HG03064 (cell line): ENCODE data around the gene NCAPD2.

Experiments
- ATAC-seq: cut with Tn5 transposase; IDR thresholded peaks from one replicate; pipeline ENCODE4 v1.9.1; 2021; ENCODE audit warnings: low read depth; ENCODE audit not compliant: unreplicated experiment

Gene NCAPD2

GRCh38 chr12:6493497-6494257 is at the start of gene NCAPD2:
TSS of gene NCAPD2 (plus strand) at chr12:6494102. CDS start at chr12:6495099, 997 bp downstream.
- ATAC-seq: peak; percentile 63

GRCh38 chr12:6444704-6445688 is 48.9 kb upstream of the NCAPD2 start, which contains the start of gene CD27:
TSS of gene CD27 (plus strand) at chr12:6444955. CDS start at chr12:6445096, 141 bp downstream.
- no peak for ATAC-seq

- ATAC-seq: no peak
Measured at GRCh38 chr12:6450091-6450868, 43.6 kb upstream of the NCAPD2 start.

- no peak for ATAC-seq
Measured at GRCh38 chr12:6450869-6451347, 43.0 kb upstream of the NCAPD2 start.

GRCh38 chr12:6451348-6452244 is 42.3 kb upstream of the NCAPD2 start, which contains the start of gene TAPBPL:
TSS of gene TAPBPL (plus strand) at chr12:6452042. CDS start at chr12:6452249, 207 bp downstream.
- ATAC-seq: peak; percentile 55

GRCh38 chr12:6452245-6452943 is 41.5 kb upstream of the NCAPD2 start:
- ATAC-seq: no peak

GRCh38 chr12:6452944-6453630 is 40.8 kb upstream of the NCAPD2 start:
- ATAC-seq: no peak

GRCh38 chr12:6457220-6457945 is 36.5 kb upstream of the NCAPD2 start:
- no peak for ATAC-seq

- ATAC-seq: no peak
Measured at GRCh38 chr12:6458281-6459003, 35.5 kb upstream of the NCAPD2 start.

GRCh38 chr12:6459004-6459337 is 34.9 kb upstream of the NCAPD2 start:
- ATAC-seq: no peak

- ATAC-seq: no peak
Measured at GRCh38 chr12:6460751-6461371, 33.0 kb upstream of the NCAPD2 start.

- peak; percentile 67 for ATAC-seq
Measured at GRCh38 chr12:6461401-6462233, 32.3 kb upstream of the NCAPD2 start.

GRCh38 chr12:6462234-6462995 is 31.5 kb upstream of the NCAPD2 start:
- no peak for ATAC-seq

- ATAC-seq: no peak
Measured at GRCh38 chr12:6463216-6463615, 30.7 kb upstream of the NCAPD2 start.

- no peak for ATAC-seq
Measured at GRCh38 chr12:6463858-6464257, 30.0 kb upstream of the NCAPD2 start.
